Measurements from ENCODE around the gene NUDT4.

- TF ChIP-seq RAD21 (IDR thresholded peaks at IDR 0.05; ENCODE audit: low read length) (no peak), POLR2A (IDR thresholded peaks at IDR 0.05; ENCODE audit: low read depth, low read length) (no peak), RCOR1 (IDR thresholded peaks at IDR 0.05; ENCODE audit: insufficient replicate concordance, low read length) (no peak), BHLHE40 (IDR thresholded peaks at IDR 0.05; ENCODE audit: low read depth, low read length) (no peak), CEBPB (IDR thresholded peaks at IDR 0.05; ENCODE audit: low read depth, low read length) (no peak), SMC3 (IDR thresholded peaks at IDR 0.05; ENCODE audit: low read depth, low read length) (no peak)
- TF ChIP-seq, protein P1, sequence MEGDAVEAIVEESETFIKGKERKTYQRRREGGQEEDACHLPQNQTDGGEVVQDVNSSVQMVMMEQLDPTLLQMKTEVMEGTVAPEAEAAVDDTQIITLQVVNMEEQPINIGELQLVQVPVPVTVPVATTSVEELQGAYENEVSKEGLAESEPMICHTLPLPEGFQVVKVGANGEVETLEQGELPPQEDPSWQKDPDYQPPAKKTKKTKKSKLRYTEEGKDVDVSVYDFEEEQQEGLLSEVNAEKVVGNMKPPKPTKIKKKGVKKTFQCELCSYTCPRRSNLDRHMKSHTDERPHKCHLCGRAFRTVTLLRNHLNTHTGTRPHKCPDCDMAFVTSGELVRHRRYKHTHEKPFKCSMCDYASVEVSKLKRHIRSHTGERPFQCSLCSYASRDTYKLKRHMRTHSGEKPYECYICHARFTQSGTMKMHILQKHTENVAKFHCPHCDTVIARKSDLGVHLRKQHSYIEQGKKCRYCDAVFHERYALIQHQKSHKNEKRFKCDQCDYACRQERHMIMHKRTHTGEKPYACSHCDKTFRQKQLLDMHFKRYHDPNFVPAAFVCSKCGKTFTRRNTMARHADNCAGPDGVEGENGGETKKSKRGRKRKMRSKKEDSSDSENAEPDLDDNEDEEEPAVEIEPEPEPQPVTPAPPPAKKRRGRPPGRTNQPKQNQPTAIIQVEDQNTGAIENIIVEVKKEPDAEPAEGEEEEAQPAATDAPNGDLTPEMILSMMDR (conservative IDR thresholded peaks at IDR 0.05; ENCODE audit: low read depth, low read length) = no peak
- TF ChIP-seq, protein P2, sequence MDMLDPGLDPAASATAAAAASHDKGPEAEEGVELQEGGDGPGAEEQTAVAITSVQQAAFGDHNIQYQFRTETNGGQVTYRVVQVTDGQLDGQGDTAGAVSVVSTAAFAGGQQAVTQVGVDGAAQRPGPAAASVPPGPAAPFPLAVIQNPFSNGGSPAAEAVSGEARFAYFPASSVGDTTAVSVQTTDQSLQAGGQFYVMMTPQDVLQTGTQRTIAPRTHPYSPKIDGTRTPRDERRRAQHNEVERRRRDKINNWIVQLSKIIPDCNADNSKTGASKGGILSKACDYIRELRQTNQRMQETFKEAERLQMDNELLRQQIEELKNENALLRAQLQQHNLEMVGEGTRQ (IDR thresholded peaks at IDR 0.05; ENCODE audit: low read depth, low read length) = no peak
Observed at GRCh38 chr12:93358058-93358457, 19.7 kb upstream of the NUDT4 start.

All from IMR-90 (cell line).